GM19438 (cell line): ENCODE measurements around the gene RNU11.
A peak's percentile ranks its signal among the peaks of the same experiment; 100 is the strongest.
"Not testable (repeated sequence)": the region's sequence is repeated elsewhere in the genome, so short reads cannot be mapped to it uniquely, and the experiment has no call there.

ENCODE experiments used
- ATAC-seq: cut with Tn5 transposase; IDR thresholded peaks from one replicate; pipeline ENCODE4 v1.9.1; 2021; ENCODE audit warnings: low read depth; ENCODE audit not compliant: unreplicated experiment

Gene RNU11

GRCh38 chr1:28648474-28649198, at the start of gene RNU11:
Gene RNU11, plus strand, starts transcription at chr1:28648600.
- peak; percentile 66 for ATAC-seq

- no peak for ATAC-seq
These were observed 46.7 kb upstream of the RNU11 start for GRCh38 chr1:28601696-28602095.

DNA sequence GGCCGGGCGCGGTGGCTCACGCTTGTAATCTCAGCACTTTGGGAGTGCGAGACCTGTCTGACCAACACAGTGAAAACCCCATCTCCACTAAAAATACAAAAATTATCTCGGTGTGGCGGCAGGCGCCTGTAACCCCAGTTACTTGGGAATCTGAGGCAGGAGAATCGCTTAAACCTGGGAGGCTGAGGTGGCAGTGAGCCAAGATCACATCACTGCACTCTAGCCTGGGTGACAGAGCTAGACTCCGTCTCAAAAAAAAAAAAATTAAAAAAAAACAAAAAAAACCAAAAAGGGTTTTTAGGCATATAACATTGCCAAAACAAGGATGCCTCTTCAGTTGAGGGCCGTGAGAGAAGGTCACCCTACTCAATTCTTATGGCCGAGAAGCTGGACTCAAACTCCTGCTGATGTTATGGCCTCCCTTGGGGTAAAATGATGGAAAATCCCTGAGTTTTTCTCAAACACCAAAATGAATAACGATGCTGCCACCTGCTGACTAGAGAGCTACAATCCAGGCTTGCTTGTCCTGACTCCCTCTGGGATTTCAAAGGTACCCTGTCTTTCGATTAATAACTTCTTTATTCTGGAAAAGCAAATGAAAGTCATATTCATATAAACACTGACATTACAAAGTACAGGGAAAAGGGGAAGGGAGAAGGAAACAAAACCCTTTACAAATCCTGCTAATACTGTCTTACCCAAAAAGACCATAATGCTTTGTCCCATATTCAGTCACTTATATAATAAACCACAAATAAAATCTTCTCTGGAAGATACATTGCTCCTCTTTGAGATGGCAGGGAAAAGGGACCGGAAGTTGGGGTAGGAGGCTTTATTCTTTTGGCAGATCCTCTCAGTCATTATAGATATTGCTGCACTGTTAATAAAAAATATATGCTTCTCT, 45.6 kb upstream of the RNU11 start:
- ATAC-seq = no peak

- no peak for ATAC-seq
These were observed 44.0 kb upstream of the RNU11 start for GRCh38 chr1:28604411-28604810.

DNA sequence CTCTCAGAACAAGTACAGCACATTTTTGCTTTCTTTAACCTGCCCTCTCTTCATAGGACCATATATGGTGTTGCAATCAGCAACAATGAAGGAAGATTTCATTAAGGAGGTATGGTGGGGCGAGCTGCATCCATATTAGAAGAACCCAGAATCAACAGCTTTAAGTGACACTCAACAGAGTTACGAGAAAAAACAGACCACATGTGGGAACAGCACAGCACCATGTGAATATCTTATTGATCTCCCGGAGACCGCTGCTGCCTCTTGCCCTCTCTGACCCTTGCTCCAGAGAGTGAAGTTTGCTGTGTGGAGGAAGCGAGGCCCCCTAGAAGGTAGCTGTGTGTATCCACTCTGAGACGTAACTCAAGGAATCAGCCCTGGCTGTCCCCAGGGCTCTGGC, 43.4 kb upstream of the RNU11 start:
- ATAC-seq = no peak

GRCh38 chr1:28606771-28607170, 41.6 kb upstream of the RNU11 start:
- no peak for ATAC-seq

- no peak for ATAC-seq
These were observed 35.2 kb upstream of the RNU11 start for GRCh38 chr1:28613175-28613574.

DNA sequence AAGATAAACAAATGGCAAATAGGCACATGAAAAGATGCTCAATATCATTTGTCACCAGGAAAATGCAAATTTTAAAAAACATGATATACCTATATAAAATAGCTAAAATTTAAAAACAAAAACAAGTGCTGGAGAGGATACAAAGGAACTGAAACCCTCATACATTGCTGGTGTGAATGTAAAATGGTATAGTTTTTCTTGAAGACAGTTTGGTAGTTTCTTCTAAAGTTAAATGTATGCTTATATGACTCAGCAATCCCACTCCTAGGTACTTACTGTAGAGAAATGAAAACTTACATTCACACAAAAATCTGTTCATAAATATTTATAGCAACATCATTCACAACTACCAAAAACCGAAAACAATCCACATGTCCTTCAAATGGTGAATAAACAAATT, 16.7 kb upstream of the RNU11 start:
- no peak for ATAC-seq

DNA sequence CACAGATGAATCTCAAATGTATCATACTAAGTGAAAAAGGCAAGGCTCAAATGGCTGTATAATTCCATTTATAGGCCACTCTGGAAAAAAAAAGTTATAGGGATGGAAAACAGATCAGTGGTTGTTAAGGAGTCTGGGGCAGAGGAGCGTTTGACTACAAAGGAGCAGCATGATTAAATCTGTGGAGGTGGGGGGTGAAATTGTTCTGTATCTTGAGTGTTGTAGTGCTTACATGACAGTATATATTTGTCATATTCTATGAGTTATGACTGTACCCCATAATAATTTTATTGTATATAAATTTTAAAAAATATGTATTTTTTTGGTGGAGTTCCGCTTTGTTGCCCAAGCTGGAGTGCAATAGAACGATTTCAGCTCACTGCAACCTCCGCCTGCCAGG, 15.8 kb upstream of the RNU11 start:
- ATAC-seq = no peak

- ATAC-seq = no peak
These were observed 7.6 kb upstream of the RNU11 start for GRCh38 chr1:28640766-28641165.

DNA sequence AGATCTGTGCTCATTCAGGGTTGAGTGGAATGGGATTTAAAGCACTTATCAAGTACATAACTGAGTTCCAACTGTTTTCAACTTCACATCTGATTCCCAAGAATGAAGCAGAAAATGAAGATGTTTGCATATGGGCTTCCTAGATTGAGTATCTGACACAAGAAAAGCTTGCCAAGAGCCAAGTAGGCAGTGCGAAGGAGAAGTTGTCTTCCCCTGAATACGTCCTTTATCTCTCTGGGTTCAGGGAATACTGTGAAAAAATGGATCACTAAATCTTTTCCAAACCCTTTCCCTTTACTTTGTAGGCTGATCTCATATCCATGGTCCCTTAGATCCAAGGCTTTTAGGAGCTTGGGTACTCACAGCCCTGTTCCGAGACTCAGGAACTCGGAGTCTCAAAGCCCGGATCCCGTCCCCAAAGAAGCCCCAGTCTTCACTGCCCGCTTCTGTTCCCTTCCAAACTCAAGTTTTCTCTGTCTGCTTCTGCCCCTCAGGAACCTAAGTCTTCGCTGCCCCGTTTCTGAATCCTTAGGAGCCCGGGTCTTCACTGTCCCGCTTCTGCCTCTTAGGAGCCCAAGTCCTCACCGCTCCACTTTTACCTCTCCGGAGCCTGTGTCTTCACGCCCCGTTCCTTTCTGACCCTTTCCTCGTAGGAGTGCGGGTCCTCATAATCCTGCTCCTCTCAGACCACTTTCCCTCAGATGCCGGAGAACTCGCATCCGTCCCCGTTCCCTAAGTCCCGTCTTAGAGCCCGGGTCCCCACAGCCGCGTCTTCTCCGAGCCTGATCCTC, 6.1 kb upstream of the RNU11 start:
- peak; percentile 31 for ATAC-seq

DNA sequence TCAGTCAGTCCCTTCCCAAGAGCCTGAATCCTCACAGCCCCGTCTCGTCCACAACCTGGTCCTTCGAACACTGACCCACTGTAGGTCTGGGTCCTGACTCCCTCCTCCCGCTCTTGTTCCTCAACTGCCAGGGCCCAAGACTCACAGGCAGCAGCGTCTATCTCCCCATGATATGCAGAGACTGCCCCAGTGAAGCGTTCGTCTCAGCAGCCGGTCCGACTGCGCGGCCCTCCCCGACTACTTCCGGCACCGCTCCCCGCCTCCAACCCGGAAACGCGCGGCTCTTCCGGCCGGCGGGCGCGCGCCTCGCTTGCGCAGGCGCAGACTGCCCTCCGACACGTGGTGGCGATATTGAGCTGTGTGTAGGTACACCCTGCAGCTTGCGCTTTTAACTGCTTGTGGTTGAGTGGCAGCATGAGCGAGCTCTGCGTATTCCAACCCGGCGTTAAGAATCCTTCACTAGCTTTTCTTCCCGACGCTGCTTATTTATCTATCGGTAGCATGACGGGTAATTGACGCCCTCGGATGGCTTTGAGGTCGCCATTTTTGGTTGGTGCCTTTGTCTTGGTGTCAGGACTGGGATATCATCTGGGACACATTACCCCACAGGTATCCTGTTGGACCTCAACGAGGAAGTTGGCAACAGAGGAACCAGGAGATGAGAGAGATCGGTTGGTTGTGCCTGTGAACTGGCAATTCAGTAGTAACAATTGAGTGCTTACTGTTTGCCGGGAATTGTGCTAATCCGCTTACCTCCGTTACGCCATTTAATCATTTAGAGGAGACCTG, 5.4 kb upstream of the RNU11 start, which contains the start of gene TAF12:
TAF12 (minus strand) TSS at position 221 of the 789 bp plus-strand sequence. CDS start 20,986 bp downstream, outside the sequence.
- peak; percentile 74 for ATAC-seq

DNA sequence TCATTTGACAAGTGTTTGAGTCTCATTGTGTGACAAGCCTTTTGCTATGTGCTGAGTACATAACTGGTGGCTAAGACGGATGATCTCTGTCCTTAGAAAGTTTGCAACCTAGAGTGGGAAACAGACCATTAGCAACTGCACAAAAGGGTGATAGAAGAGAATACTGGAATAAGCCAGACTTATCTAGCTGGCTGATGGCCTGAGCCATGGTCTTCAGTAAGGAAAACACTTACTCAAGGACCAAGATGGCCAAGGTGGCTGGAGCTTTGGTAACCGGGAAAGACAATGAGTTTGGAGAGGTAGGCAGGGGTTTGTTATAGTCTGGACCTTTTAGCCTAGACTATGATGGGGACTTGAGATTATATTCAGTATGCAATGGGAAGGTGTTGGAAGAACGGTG, 3.9 kb upstream of the RNU11 start:
- ATAC-seq = no peak

DNA sequence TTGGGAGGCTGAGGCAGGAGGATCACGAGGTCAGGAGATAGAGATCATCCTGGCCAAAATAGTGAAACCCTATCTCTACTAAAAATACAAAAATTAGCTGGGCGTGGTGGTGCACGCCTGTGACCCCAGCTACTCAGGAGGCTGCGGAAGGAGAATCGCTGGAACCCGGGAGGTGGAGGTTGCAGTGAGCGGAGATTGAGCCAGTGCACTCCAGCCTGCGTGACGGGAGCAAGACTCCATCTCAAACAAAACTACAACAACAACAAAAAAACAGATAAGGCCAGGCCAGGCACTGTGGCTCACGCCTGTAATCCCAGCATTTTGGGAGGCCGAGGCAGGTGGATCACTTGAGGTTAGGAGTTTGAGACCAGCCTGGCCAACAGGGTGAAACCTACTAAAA, 3.0 kb upstream of the RNU11 start:
- ATAC-seq = not testable (repeated sequence)

DNA sequence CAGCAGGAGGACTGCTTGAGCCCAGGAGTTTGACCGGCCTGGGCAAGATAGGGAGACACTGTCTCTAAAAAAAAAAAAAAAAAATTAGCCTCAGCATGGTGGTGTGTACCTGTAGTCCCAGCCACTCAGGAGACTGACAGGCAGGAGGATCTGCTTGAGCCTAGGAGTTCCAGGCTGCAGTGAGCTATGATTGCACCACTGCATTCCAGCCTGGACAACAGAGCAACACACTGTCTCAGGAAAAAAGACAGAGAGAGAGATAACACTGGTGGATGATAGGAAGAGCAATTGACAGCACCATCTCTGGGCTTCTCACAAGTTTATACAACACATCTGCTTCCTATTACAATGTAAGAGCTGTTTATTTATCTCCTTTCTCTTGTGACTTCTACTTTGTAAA, 2.4 kb upstream of the RNU11 start:
- ATAC-seq = no peak

DNA sequence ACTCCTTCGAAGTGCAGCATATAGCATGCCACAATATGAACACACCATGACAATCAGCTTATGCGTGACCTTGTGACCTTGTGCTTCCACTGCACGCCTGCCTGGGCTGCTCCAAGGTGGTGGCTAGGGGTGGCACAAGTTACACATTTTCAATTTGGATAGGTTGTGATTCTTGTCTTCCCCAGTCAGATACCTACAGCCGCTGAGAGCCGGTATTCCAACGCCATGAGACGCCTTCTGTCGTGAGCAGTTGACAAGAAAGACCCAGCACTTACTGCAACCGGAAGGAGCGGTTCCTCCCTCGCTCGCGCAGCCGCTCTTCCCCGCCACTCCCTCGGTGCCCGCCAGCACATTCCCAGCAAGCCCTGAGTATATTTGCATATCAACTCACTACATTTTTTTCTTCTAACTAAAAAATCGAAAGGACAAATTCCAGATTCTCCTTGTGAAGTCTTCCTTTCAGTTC, 359 bp upstream of the RNU11 start:
- ATAC-seq = peak; percentile 67

- not testable (repeated sequence) for ATAC-seq
These were observed 4.7 kb downstream of the RNU11 start for GRCh38 chr1:28653063-28653462.

- ATAC-seq = not testable (repeated sequence)
These were observed 5.5 kb downstream of the RNU11 start for GRCh38 chr1:28653870-28654269.

DNA sequence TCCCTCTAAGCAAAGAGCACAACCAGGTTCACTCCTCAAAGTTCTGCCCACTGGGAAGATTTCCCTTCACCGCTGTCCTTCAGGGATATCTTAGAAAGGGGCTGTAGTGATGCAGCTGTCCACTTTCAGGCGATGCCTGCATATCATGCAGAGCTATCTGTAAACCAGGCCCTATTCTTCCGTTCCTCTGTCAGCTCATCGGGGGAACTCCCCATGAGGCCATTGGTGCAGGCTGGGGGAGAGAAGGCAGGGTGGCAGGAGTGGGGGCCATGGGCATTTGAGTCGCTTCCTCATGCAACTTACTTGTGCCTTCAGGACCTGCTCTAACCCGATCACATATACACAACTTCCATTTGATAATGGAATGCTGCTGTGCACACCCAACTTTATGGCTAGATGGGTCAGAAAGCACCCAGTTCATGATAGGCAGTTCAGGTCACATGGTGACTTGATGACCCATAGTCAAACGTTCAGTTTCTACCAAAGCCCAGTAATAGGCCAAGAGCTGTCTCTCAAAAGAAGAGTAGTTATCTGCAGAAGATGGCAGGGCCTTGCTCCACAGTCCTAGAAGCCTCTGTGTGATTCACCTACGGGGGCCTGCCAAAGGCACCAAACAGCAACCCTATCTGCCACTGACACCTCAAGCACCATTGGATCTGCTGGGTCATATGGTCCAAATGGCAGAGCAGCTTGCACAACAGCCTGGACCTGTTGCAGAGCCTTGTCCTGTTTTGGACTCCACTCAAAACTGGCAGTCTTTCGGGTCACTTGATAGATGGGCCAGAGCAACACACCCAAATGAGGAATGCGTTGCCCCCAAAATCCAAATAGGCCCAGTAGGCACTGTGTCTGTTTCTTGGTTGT, 7.3 kb downstream of the RNU11 start:
- ATAC-seq = not testable (repeated sequence)
